DND-41 (cell line): ENCODE results near the gene TMEM178B.

Experiments
- ATAC-seq: fragments of 200-7000 bp; cut with Tn5 transposase; 3 replicates; pipeline ENCODE4 v1.9.1; 2021; ENCODE audit warnings: low read depth; ENCODE audit not compliant: insufficient read depth
- DNase-seq: peaks from one replicate; pipeline ENCODE4 v3.0.0-alpha.2; 2020
- H2AFZ ChIP-seq: 2 replicates; pipeline ENCODE4 v1.6.0; 2012; ENCODE audit warnings: low read depth, low read length
- H3K27ac ChIP-seq: 2 replicates; pipeline ENCODE4 v1.5.1; 2012; ENCODE audit warnings: low read length, inconsistent platforms
- H3K27me3 ChIP-seq: fragments of 200-600 bp; sonication (generic); 2 replicates; pipeline ENCODE4 v1.6.0; 2012; ENCODE audit warnings: low read length, mild to moderate bottlenecking, inconsistent platforms; ENCODE audit not compliant: insufficient read depth, poor library complexity
- H3K36me3 ChIP-seq: 2 replicates; pipeline ENCODE4 v1.5.1; 2012; ENCODE audit warnings: low read length, inconsistent platforms; ENCODE audit not compliant: insufficient read depth
- H3K4me1 ChIP-seq: 2 replicates; pipeline ENCODE4 v1.5.1; 2012; ENCODE audit warnings: mild to moderate bottlenecking, low read length; ENCODE audit not compliant: insufficient read depth
- H3K4me2 ChIP-seq: 2 replicates; pipeline ENCODE4 v1.6.0; 2012; ENCODE audit warnings: mild to moderate bottlenecking, moderate library complexity, low read length, inconsistent platforms; ENCODE audit not compliant: insufficient read depth
- H3K4me3 ChIP-seq, 2 experiments: fragments of 200-600 bp in 1 of 2; shearing (Covaris generic) in 1 of 2; 2 replicates each; pipeline ENCODE4 v1.5.1; 2012 to 2016; ENCODE audit warnings: inconsistent platforms in 2 of 2, low read length in 2 of 2, mild to moderate bottlenecking in 2 of 2, low read depth in 1 of 2, moderate library complexity in 1 of 2
- H3K79me2 ChIP-seq: 2 replicates; pipeline ENCODE4 v1.6.0; 2012; ENCODE audit warnings: low read length, inconsistent platforms; ENCODE audit not compliant: insufficient read depth
- H3K9ac ChIP-seq: 2 replicates; pipeline ENCODE4 v1.6.0; 2012; ENCODE audit warnings: low read depth, mild to moderate bottlenecking, inconsistent platforms, low read length, moderate library complexity
- H3K9me3 ChIP-seq: 2 replicates; pipeline ENCODE4 v1.5.1; 2012; ENCODE audit warnings: low read length, moderate library complexity, mild to moderate bottlenecking, inconsistent platforms; ENCODE audit not compliant: insufficient read depth, severe bottlenecking
- H4K20me1 ChIP-seq: 2 replicates; pipeline ENCODE4 v1.6.0; 2012; ENCODE audit warnings: low read length; ENCODE audit not compliant: insufficient read depth
- EZH2 ChIP-seq: IDR thresholded peaks from 3 replicates; pipeline ENCODE4 v1.6.1; 2012; ENCODE audit warnings: borderline replicate concordance, low read depth, mild to moderate bottlenecking, moderate library complexity, low read length, inconsistent platforms; ENCODE audit not compliant: severe bottlenecking
- TF ChIP-seq, protein P1 (sequence below): IDR thresholded peaks from 2 replicates; pipeline ENCODE4 v1.5.1; 2012; ENCODE audit warnings: borderline replicate concordance, low read length, moderate library complexity, mild to moderate bottlenecking; ENCODE audit not compliant: poor library complexity, severe bottlenecking; ENCODE audit errors: extremely low read depth

Gene TMEM178B

GRCh38 chr7:141369422-141369821 is 295.6 kb downstream of the TMEM178B start:
- ATAC-seq (no peak), DNase-seq (no peak)
- H3K27ac ChIP-seq: no peak overlapping the region
- H3K4me3 ChIP-seq: no peak overlapping the region
- no peaks in the 10 kb centered on the region for H3K4me1 ChIP-seq
- H3K27me3 ChIP-seq: peaks cover 16% of the 10 kb centered on the region
- H3K9me3 ChIP-seq: no peaks in the 10 kb centered on the region
- H4K20me1 ChIP-seq: no peaks in the 10 kb centered on the region
- no peaks in the 10 kb centered on the region for H3K36me3 ChIP-seq
- no peak overlapping the region for H3K9ac ChIP-seq
- TF ChIP-seq EZH2: no peak
- TF ChIP-seq, protein P1, sequence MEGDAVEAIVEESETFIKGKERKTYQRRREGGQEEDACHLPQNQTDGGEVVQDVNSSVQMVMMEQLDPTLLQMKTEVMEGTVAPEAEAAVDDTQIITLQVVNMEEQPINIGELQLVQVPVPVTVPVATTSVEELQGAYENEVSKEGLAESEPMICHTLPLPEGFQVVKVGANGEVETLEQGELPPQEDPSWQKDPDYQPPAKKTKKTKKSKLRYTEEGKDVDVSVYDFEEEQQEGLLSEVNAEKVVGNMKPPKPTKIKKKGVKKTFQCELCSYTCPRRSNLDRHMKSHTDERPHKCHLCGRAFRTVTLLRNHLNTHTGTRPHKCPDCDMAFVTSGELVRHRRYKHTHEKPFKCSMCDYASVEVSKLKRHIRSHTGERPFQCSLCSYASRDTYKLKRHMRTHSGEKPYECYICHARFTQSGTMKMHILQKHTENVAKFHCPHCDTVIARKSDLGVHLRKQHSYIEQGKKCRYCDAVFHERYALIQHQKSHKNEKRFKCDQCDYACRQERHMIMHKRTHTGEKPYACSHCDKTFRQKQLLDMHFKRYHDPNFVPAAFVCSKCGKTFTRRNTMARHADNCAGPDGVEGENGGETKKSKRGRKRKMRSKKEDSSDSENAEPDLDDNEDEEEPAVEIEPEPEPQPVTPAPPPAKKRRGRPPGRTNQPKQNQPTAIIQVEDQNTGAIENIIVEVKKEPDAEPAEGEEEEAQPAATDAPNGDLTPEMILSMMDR: no peak
- H2AFZ ChIP-seq: no peak overlapping the region
- H3K79me2 ChIP-seq: no peaks in the 10 kb centered on the region
- H3K4me2 ChIP-seq: no peak overlapping the region

DNA sequence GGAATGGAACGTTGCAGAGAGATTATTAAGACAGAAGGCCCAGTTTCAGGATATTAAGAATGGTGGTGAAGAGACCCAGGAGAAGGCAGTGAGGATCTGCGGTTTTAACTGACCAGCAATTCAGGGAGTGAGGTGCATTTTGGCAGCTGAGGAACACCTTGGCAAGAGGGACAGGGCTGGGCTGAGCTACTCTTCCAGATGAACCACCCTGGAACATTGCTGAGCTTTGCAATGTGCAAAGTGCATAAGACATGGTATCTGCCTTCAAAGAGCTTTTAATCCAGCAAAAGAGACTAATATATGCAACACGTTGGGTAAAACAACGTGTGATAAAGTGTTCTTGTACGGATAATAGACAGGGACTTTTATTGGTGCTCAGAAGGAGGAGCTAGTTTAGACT is 296.3 kb downstream of the TMEM178B start:
- Histone ChIP-seq H3K4me3 (no peak overlapping the region), H3K27ac (no peak overlapping the region), H2AFZ (no peak overlapping the region), H4K20me1 (no peaks in the 10 kb centered on the region), H3K36me3 (no peaks in the 10 kb centered on the region), H3K79me2 (no peaks in the 10 kb centered on the region), H3K27me3 (peaks cover 19% of the 10 kb centered on the region), H3K4me1 (no peaks in the 10 kb centered on the region), H3K9me3 (no peaks in the 10 kb centered on the region), H3K4me2 (no peak overlapping the region), H3K9ac (no peak overlapping the region)
- DNase-seq (no peak), ATAC-seq (no peak)
- TF ChIP-seq EZH2: no peak
- TF ChIP-seq, protein P1: no peak

DNA sequence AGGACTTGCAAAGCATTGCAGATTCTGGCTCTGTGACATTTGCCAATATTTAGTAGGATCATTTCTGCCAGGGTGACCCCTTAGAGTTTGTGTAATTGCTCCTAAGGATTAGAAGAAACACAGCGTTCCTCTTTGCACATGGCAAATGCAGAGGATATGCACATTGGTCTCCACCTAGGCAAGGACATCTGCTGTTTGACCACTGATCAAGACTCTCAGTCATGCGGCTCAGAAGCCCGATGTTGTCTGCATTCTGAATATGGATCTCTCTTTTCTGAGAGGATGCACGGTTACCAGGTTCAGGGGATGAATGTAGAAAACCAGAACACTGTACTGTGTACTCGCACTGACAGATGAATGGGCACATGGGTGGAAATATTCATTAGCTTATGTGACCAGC is 296.8 kb downstream of the TMEM178B start:
- Histone ChIP-seq H3K36me3 (no peaks in the 10 kb centered on the region), H3K4me1 (no peaks in the 10 kb centered on the region), H3K27ac (no peak overlapping the region), H4K20me1 (no peaks in the 10 kb centered on the region), H3K4me3 (no peak overlapping the region), H3K79me2 (no peaks in the 10 kb centered on the region), H3K27me3 (peaks cover 19% of the 10 kb centered on the region), H2AFZ (no peak overlapping the region), H3K9ac (no peak overlapping the region), H3K9me3 (no peaks in the 10 kb centered on the region), H3K4me2 (no peak overlapping the region)
- DNase-seq (no peak), ATAC-seq (no peak)
- no peak for TF ChIP-seq EZH2
- TF ChIP-seq, protein P1: no peak

DNA sequence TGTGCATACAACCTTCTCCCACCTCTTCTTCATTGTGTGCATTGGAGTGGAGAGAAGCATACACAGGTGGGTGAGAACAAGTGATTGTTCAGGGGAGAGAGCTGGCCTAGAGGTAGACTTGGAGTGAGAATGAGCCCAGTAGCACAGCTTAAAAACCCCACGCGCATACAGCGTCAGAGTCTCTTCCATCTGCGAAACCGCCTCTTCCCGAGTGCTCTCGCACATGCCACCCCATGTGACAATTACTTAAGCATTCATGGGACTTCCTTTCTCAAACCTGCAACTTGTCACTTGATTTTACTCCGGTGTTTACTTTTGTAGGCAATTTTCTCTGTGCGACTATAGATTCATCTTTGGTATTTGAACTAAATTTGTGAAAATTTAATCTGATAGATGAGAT is 300.6 kb downstream of the TMEM178B start:
- H2AFZ ChIP-seq: no peak overlapping the region
- no peak overlapping the region for H3K9ac ChIP-seq
- H3K9me3 ChIP-seq: no peaks in the 10 kb centered on the region
- no peaks in the 10 kb centered on the region for H3K4me1 ChIP-seq
- DNase-seq (no peak), ATAC-seq (no peak)
- H3K27me3 ChIP-seq: peaks cover 9% of the 10 kb centered on the region
- no peaks in the 10 kb centered on the region for H3K36me3 ChIP-seq
- no peak overlapping the region for H3K4me3 ChIP-seq
- TF ChIP-seq, protein P1: no peak
- no peak for TF ChIP-seq EZH2
- no peak overlapping the region for H3K4me2 ChIP-seq
- H4K20me1 ChIP-seq: no peaks in the 10 kb centered on the region
- H3K27ac ChIP-seq: no peak overlapping the region
- no peaks in the 10 kb centered on the region for H3K79me2 ChIP-seq
